Stimulated activated CD4-positive, alpha-beta T cell treated with anti-CD3 and anti-CD28 coated beads, TNF-alpha, amount 100 ng/mL, for 4 hours (primary cell): Measurements from ENCODE around the gene SRD5A1.

Experiments
- DNase-seq, 3 experiments: peaks; one replicate each; pipeline ENCODE4 v3.0.0-alpha.2; 2020; ENCODE audit warnings: low read depth in 3 of 3

Gene SRD5A1

GRCh38 chr5:6712577-6713273 lies 79.5 kb downstream of the SRD5A1 start:
- peak; percentile 96 to 97 (median 97) for DNase-seq

- DNase-seq: no peak
These were observed 80.3 kb downstream of the SRD5A1 start, which contains the start of gene TENT4A for GRCh38 chr5:6713274-6714225. Gene TENT4A, plus strand, starts transcription at chr5:6713432. Its CDS starts 552 bp downstream, at chr5:6713984.

- DNase-seq: no peak
These were observed 81.2 kb downstream of the SRD5A1 start for GRCh38 chr5:6714226-6715041.

- no peak for DNase-seq
These were observed 82.0 kb downstream of the SRD5A1 start for GRCh38 chr5:6715271-6715670.

GRCh38 chr5:6715758-6716628 lies 82.8 kb downstream of the SRD5A1 start:
- DNase-seq: no peak

GRCh38 chr5:6716629-6717149 lies 83.4 kb downstream of the SRD5A1 start:
- DNase-seq: no peak

GRCh38 chr5:6717247-6717646 lies 84.0 kb downstream of the SRD5A1 start:
- no peak for DNase-seq

GRCh38 chr5:6717687-6718086 lies 84.4 kb downstream of the SRD5A1 start:
- no peak for DNase-seq

- DNase-seq: no peak
These were observed 85.0 kb downstream of the SRD5A1 start for GRCh38 chr5:6718161-6718681.

GRCh38 chr5:6718718-6719117 lies 85.5 kb downstream of the SRD5A1 start:
- DNase-seq: no peak

GRCh38 chr5:6719417-6719816 lies 86.2 kb downstream of the SRD5A1 start:
- DNase-seq: no peak

GRCh38 chr5:6719896-6720560 lies 86.8 kb downstream of the SRD5A1 start:
- no peak for DNase-seq

GRCh38 chr5:6720561-6720921 lies 87.3 kb downstream of the SRD5A1 start:
- no peak for DNase-seq

- no peak for DNase-seq
These were observed 88.2 kb downstream of the SRD5A1 start for GRCh38 chr5:6721442-6721841.

GRCh38 chr5:6722015-6722414 lies 88.8 kb downstream of the SRD5A1 start:
- no peak for DNase-seq

- DNase-seq: no peak
These were observed 90.0 kb downstream of the SRD5A1 start for GRCh38 chr5:6723122-6723815.

- no peak for DNase-seq
These were observed 90.6 kb downstream of the SRD5A1 start for GRCh38 chr5:6723816-6724300.
